Panc1 (cell line): ENCODE measurements around the gene SPEM2. TPM values are rescaled to one million over a fixed set of nuclear protein-coding genes. Genes with fewer than 3 reads are reported as not detected.

Source experiments
- ATAC-seq: fragments of 200-7000 bp; cut with Tn5 transposase; 2 replicates; pipeline ENCODE4 v1.9.1; 2020; ENCODE audit warnings: mild to moderate bottlenecking, moderate library complexity
- BruUV-seq: library from RNA; stranded (reverse); fragments of 400-500 nt; replicated peaks from 2 replicates; lab custom pipeline; 2021; lab: Mats Ljungman, UMichigan
- CTCF ChIA-PET: fragments of 300-600 bp; sonication (Branson Sonifier 250); formaldehyde crosslinking; loops from one replicate; lab custom pipeline; 2022; ENCODE audit warnings: antibody characterized with exemption; lab: Charles Lee
- POLR2A ChIA-PET: fragments of 300-600 bp; sonication (Branson Sonifier 250); formaldehyde crosslinking; loops from one replicate; lab custom pipeline; 2022; ENCODE audit warnings: antibody characterized with exemption; lab: Charles Lee
- DNase-seq: peaks from one replicate; pipeline ENCODE4 v3.0.0-alpha.2; 2010; ENCODE audit warnings: low read depth, low spot score
- H3K27ac ChIP-seq: 2 replicates; pipeline ENCODE4 v1.5.1; 2011; ENCODE audit warnings: mild to moderate bottlenecking, low read length, inconsistent platforms
- H3K27me3 ChIP-seq: fragments of 200-500 bp; sonication (Bioruptor generic); 2 replicates; pipeline ENCODE4 v1.6.0; 2014; ENCODE audit warnings: low read length, inconsistent platforms; ENCODE audit not compliant: control insufficient read depth, insufficient read depth
- H3K36me3 ChIP-seq: fragments of 200-500 bp; sonication (Bioruptor generic); 2 replicates; pipeline ENCODE4 v1.5.1; 2014; ENCODE audit warnings: inconsistent platforms, mild to moderate bottlenecking, low read length, moderate library complexity; ENCODE audit not compliant: control insufficient read depth, insufficient read depth
- H3K4me1 ChIP-seq: 2 replicates; pipeline ENCODE4 v1.5.1; 2011; ENCODE audit warnings: inconsistent platforms, mild to moderate bottlenecking, low read length, moderate library complexity; ENCODE audit not compliant: control insufficient read depth, insufficient read depth
- H3K4me3 ChIP-seq, 2 experiments: 2 replicates each; pipeline ENCODE4 v1.5.1; 2011 to 2012; ENCODE audit warnings: low read depth in 2 of 2, low read length in 2 of 2, mild to moderate bottlenecking in 2 of 2, inconsistent platforms in 1 of 2, moderate library complexity in 1 of 2
- H3K9me3 ChIP-seq: fragments of 200-500 bp; sonication (Bioruptor generic); 2 replicates; pipeline ENCODE4 v1.5.1; 2014; ENCODE audit warnings: low read depth, mild to moderate bottlenecking, inconsistent platforms, low read length, moderate library complexity; ENCODE audit not compliant: control insufficient read depth, insufficient read depth
- POLR2AphosphoS5 ChIP-seq: IDR thresholded peaks from 2 replicates; pipeline ENCODE4 v1.6.1; 2012; ENCODE audit warnings: mild to moderate bottlenecking, low read depth, low read length, moderate library complexity
- SIN3A ChIP-seq: IDR thresholded peaks from 2 replicates; pipeline ENCODE4 v1.6.1; 2012; ENCODE audit warnings: low read depth, mild to moderate bottlenecking, low read length, moderate library complexity, borderline replicate concordance; ENCODE audit not compliant: insufficient read depth
- TCF7L2 ChIP-seq: IDR thresholded peaks from 2 replicates; pipeline ENCODE4 v1.6.1; 2011; ENCODE audit warnings: mild to moderate bottlenecking, low read depth, low read length, inconsistent platforms
- in situ Hi-C: cut with HindIII; loops from 2 replicates; pipeline ENCODE4 v1.10.0; 2016; ENCODE audit warnings: low sequenced_read_pairs, low pct_unique_long_range_greater_than_20kb
- intact Hi-C: fragments of 100-400 bp; cut with micrococcal nuclease; formaldehyde crosslinking; loops from one replicate; pipeline ENCODE4 v1.10.0; 2022; ENCODE audit not compliant: unreplicated experiment
- total RNA-seq: library from RNA; stranded (reverse); gene quantifications from one replicate; pipeline ENCODE4 v1.2.1, GENCODE V29; 2021; ENCODE audit not compliant: unreplicated experiment
- TF ChIP-seq, protein P1 (sequence below): fragments of 450-650 bp; IDR thresholded peaks from 2 replicates; pipeline ENCODE4 v1.5.1; 2017; ENCODE audit warnings: mild to moderate bottlenecking
- TF ChIP-seq, protein P2 (sequence below), 2 experiments: IDR thresholded peaks; 2 replicates each; pipeline ENCODE4 v1.6.1; 2011 to 2012; ENCODE audit warnings: low read depth in 2 of 2, control low read depth in 1 of 2, low read length in 1 of 2, mild to moderate bottlenecking in 1 of 2, moderate library complexity in 1 of 2; ENCODE audit not compliant: insufficient read depth in 1 of 2

The SPEM2 gene
- total RNA-seq, 1 experiment from 2014 or later: not detected

DNA sequence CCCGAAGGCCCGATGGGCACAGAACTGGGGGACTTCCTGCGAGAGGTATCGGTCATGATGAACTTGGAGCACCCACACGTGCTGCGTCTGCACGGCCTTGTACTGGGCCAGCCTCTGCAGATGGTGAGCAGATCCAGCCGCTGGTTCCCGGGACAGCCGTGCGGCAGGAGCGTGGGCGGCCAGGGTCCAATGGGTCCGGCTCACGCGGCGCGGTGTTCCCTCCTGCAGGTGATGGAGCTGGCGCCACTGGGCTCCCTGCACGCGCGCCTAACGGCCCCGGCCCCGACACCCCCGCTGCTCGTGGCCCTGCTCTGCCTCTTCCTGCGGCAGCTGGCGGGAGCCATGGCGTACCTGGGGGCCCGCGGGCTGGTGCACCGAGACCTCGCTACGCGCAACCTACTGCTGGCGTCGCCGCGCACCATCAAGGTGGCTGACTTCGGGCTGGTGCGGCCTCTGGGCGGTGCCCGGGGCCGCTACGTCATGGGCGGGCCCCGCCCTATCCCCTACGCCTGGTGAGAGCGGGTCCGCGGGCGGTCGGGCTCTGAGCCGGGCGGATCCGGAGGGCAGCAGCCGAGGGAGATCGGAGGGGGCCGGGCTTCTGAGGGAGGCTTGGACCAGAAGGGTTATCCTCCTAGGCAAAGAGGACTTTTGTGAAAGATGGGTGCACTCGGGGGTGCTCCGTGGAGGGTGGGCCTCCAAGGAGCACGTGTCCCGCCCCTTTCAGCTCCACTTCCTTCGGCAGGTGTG lies 41.5 kb upstream of the SPEM2 start:
- peaks cover 3% of the 10 kb centered on the region; the same call in 1 of the 2 replicates for H3K9me3 ChIP-seq
- DNase-seq (no peak), ATAC-seq (no peak)
- ChIA-PET CTCF (interaction anchor here (0.6 kb wide), 1 partner anchor 378 kb away, joined by 3 read pairs; no protein-coding TSS in a partner anchor), POLR2A (interaction anchor here (0.6 kb wide), 1 partner anchor 100 kb away, joined by 9 read pairs; the partner anchor contains the start of gene POLR2A)
- no peaks in the 10 kb centered on the region for H3K4me1 ChIP-seq
- no TSS peak for BruUV-seq
- intact Hi-C loops (no loop called here), in situ Hi-C loops (no loop called here)
- H3K27ac ChIP-seq: no peak overlapping the region
- H3K4me3 ChIP-seq: no peak overlapping the region
- peaks cover 2% of the 10 kb centered on the region; the same call in 1 of the 2 replicates for H3K36me3 ChIP-seq
- H3K27me3 ChIP-seq: no peaks in the 10 kb centered on the region
- TF ChIP-seq SIN3A: no peak
- TF ChIP-seq, protein P1, sequence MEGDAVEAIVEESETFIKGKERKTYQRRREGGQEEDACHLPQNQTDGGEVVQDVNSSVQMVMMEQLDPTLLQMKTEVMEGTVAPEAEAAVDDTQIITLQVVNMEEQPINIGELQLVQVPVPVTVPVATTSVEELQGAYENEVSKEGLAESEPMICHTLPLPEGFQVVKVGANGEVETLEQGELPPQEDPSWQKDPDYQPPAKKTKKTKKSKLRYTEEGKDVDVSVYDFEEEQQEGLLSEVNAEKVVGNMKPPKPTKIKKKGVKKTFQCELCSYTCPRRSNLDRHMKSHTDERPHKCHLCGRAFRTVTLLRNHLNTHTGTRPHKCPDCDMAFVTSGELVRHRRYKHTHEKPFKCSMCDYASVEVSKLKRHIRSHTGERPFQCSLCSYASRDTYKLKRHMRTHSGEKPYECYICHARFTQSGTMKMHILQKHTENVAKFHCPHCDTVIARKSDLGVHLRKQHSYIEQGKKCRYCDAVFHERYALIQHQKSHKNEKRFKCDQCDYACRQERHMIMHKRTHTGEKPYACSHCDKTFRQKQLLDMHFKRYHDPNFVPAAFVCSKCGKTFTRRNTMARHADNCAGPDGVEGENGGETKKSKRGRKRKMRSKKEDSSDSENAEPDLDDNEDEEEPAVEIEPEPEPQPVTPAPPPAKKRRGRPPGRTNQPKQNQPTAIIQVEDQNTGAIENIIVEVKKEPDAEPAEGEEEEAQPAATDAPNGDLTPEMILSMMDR: no peak
- TF ChIP-seq POLR2AphosphoS5: no peak
- TF ChIP-seq, protein P2, sequence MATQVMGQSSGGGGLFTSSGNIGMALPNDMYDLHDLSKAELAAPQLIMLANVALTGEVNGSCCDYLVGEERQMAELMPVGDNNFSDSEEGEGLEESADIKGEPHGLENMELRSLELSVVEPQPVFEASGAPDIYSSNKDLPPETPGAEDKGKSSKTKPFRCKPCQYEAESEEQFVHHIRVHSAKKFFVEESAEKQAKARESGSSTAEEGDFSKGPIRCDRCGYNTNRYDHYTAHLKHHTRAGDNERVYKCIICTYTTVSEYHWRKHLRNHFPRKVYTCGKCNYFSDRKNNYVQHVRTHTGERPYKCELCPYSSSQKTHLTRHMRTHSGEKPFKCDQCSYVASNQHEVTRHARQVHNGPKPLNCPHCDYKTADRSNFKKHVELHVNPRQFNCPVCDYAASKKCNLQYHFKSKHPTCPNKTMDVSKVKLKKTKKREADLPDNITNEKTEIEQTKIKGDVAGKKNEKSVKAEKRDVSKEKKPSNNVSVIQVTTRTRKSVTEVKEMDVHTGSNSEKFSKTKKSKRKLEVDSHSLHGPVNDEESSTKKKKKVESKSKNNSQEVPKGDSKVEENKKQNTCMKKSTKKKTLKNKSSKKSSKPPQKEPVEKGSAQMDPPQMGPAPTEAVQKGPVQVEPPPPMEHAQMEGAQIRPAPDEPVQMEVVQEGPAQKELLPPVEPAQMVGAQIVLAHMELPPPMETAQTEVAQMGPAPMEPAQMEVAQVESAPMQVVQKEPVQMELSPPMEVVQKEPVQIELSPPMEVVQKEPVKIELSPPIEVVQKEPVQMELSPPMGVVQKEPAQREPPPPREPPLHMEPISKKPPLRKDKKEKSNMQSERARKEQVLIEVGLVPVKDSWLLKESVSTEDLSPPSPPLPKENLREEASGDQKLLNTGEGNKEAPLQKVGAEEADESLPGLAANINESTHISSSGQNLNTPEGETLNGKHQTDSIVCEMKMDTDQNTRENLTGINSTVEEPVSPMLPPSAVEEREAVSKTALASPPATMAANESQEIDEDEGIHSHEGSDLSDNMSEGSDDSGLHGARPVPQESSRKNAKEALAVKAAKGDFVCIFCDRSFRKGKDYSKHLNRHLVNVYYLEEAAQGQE (IDR thresholded peaks at IDR 0.05; ENCODE audit: insufficient read depth in 1 of 2, low read depth in 2 of 2, low read length in 1 of 2): no peak
- no peak for TF ChIP-seq TCF7L2

DNA sequence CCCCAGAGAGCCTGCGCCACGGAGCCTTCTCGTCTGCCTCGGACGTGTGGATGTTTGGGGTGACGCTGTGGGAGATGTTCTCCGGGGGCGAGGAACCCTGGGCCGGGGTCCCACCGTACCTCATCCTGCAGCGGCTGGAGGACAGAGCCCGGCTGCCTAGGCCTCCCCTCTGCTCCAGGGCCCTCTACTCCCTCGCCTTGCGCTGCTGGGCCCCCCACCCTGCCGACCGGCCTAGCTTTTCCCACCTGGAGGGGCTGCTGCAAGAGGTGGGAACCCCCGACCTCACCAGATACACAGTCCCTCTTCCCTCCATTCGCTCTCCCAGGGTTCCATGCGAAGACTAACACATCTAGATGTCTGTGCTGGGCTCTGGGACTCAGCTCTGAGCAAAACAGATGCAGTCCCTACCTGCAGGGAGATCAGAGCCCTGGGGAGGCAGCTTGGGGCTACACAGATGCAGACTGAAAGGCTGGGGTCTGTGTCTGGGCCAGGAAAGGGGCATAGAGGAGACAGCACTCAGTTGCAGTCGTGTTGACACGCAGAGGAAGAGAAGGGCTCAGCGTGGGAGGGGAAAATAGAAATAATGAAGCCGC lies 40.8 kb upstream of the SPEM2 start:
- H3K27ac ChIP-seq: no peak overlapping the region
- BruUV-seq: no TSS peak
- in situ Hi-C loops (no loop called here), intact Hi-C loops (no loop called here)
- no peak for ATAC-seq
- no peaks in the 10 kb centered on the region for H3K9me3 ChIP-seq
- H3K27me3 ChIP-seq: no peaks in the 10 kb centered on the region
- H3K36me3 ChIP-seq: peaks cover 2% of the 10 kb centered on the region; the same call in 1 of the 2 replicates
- no peak overlapping the region for H3K4me3 ChIP-seq
- no peak for DNase-seq
- ChIA-PET POLR2A (interaction anchor here (0.6 to 0.7 kb wide), 2 partner anchors 31 to 99 kb away, joined by 8 to 9 read pairs; partner anchors contain the start of gene POLR2A), CTCF (no interaction called here)
- TF ChIP-seq, protein P1: no peak
- TF ChIP-seq, protein P2 (IDR thresholded peaks at IDR 0.05; ENCODE audit: insufficient read depth in 1 of 2, low read depth in 2 of 2, low read length in 1 of 2): no peak
- TF ChIP-seq SIN3A (no peak), POLR2AphosphoS5 (no peak), TCF7L2 (no peak)
- H3K4me1 ChIP-seq: no peaks in the 10 kb centered on the region
